GM23338 (cell line): ENCODE results near the gene VWA7. TPM values are rescaled to one million over a fixed set of nuclear protein-coding genes. Genes with fewer than 3 reads are reported as not detected.
"Not testable (repeated sequence)": the region's sequence is repeated elsewhere in the genome, so short reads cannot be mapped to it uniquely, and the experiment has no call there.

Experiments
- ATAC-seq: fragments of 200-7000 bp; cut with Tn5 transposase; 3 replicates; pipeline ENCODE4 v1.9.1; 2020
- DNase-seq: peaks from one replicate; pipeline ENCODE4 v3.0.0-alpha.2; 2015; ENCODE audit warnings: low spot score
- H2AFZ ChIP-seq: fragments of 200-600 bp; sonication (generic); 2 replicates; pipeline ENCODE4 v1.8.0; 2016; ENCODE audit warnings: antibody characterized with exemption, mild to moderate bottlenecking, moderate library complexity
- H3F3A ChIP-seq: fragments of 200-600 bp; sonication (generic); replicated peaks from 2 replicates; pipeline ENCODE4 v1.8.0; 2017; ENCODE audit warnings: antibody characterized with exemption, mixed run types, low read depth
- H3K27ac ChIP-seq: fragments of 200-600 bp; sonication (generic); 2 replicates; pipeline ENCODE4 v1.6.1; 2016; ENCODE audit warnings: low read depth
- H3K27me3 ChIP-seq: fragments of 200-600 bp; sonication (generic); 2 replicates; pipeline ENCODE4 v1.8.0; 2016; ENCODE audit warnings: mild to moderate bottlenecking, mixed run types, moderate library complexity; ENCODE audit not compliant: insufficient read depth
- H3K36me3 ChIP-seq: fragments of 200-600 bp; sonication (generic); 2 replicates; pipeline ENCODE4 v1.8.0; 2016; ENCODE audit warnings: mild to moderate bottlenecking; ENCODE audit not compliant: insufficient read depth
- H3K4me1 ChIP-seq: fragments of 200-600 bp; sonication (generic); 2 replicates; pipeline ENCODE4 v1.8.0; 2016; ENCODE audit warnings: mild to moderate bottlenecking, moderate library complexity; ENCODE audit not compliant: insufficient read depth
- H3K4me2 ChIP-seq: fragments of 200-600 bp; sonication (generic); 2 replicates; pipeline ENCODE4 v1.7.1; 2017; ENCODE audit warnings: mixed run types
- H3K4me3 ChIP-seq: fragments of 200-600 bp; sonication (generic); 2 replicates; pipeline ENCODE4 v1.6.1; 2016; ENCODE audit warnings: mixed run types
- H3K79me2 ChIP-seq: fragments of 200-600 bp; sonication (generic); replicated peaks from 2 replicates; pipeline ENCODE4 v1.8.0; 2017; ENCODE audit warnings: mild to moderate bottlenecking; ENCODE audit not compliant: insufficient read depth
- H3K9me2 ChIP-seq: fragments of 200-600 bp; sonication (generic); 2 replicates; pipeline ENCODE4 v1.8.0; 2017; ENCODE audit not compliant: insufficient read depth
- H4K20me1 ChIP-seq: fragments of 200-600 bp; sonication (generic); replicated peaks from 2 replicates; pipeline ENCODE4 v1.8.0; 2017; ENCODE audit warnings: mild to moderate bottlenecking; ENCODE audit not compliant: insufficient read depth
- H3K27ac Mint-ChIP-seq: 2 replicates; pipeline ENCODE4 v1.8.0; 2020; ENCODE audit warnings: inconsistent platforms, mild to moderate bottlenecking, moderate library complexity, mixed read lengths
- H3K27me3 Mint-ChIP-seq: 3 replicates; pipeline ENCODE4 v1.8.0; 2022; ENCODE audit warnings: low read depth, mild to moderate bottlenecking, moderate library complexity, mixed read lengths, inconsistent platforms; ENCODE audit not compliant: insufficient read depth, poor library complexity
- H3K36me3 Mint-ChIP-seq: 3 replicates; pipeline ENCODE4 v1.8.0; 2021; ENCODE audit warnings: low read depth, mild to moderate bottlenecking, inconsistent platforms, moderate library complexity, mixed read lengths
- H3K4me1 Mint-ChIP-seq: 3 replicates; pipeline ENCODE4 v1.8.0; 2020; ENCODE audit warnings: mild to moderate bottlenecking, inconsistent platforms, mixed read lengths
- H3K4me3 Mint-ChIP-seq: 3 replicates; pipeline ENCODE4 v1.8.0; 2021; ENCODE audit warnings: moderate library complexity, mild to moderate bottlenecking, inconsistent platforms, mixed read lengths
- H3K9me3 Mint-ChIP-seq: 3 replicates; pipeline ENCODE4 v1.8.0; 2020; ENCODE audit warnings: moderate library complexity, mild to moderate bottlenecking, inconsistent platforms, mixed read lengths
- NANOG ChIP-seq: IDR thresholded peaks from 2 replicates; pipeline ENCODE4 v1.6.1; 2016; ENCODE audit warnings: antibody characterized with exemption, borderline replicate concordance
- ZNF331 ChIP-seq: fragments of 250-450 bp; sonication (Bioruptor Pico); IDR thresholded peaks from 2 replicates; pipeline ENCODE4 v1.5.0; 2020; ENCODE audit warnings: low read depth, mild to moderate bottlenecking, moderate library complexity
- polyA plus RNA-seq: library from polyadenylated mRNA; unstranded; fragments of >200 nt; fragmentation: Nextera tagmentation; extraction: Ambion mirVana; gene quantifications from 2 replicates; pipeline ENCODE4 v1.2.1, GENCODE V29; 2016
- total RNA-seq: library from RNA; depleted of rRNA; stranded (reverse); fragments of >200 nt; shearing (Covaris generic); gene quantifications from 2 replicates; pipeline ENCODE4 v1.2.3, GENCODE V29; 2014
- TF ChIP-seq, protein P1 (sequence below): fragments of 250-450 bp; sonication (Bioruptor Pico); IDR thresholded peaks from 2 replicates; pipeline ENCODE4 v1.5.0; 2020; ENCODE audit warnings: mild to moderate bottlenecking, moderate library complexity

Gene VWA7
- total and polyA plus RNA-seq, 2 experiments from 2014 or later = 0.07 to 0.36 TPM

- TF ChIP-seq, protein P1, sequence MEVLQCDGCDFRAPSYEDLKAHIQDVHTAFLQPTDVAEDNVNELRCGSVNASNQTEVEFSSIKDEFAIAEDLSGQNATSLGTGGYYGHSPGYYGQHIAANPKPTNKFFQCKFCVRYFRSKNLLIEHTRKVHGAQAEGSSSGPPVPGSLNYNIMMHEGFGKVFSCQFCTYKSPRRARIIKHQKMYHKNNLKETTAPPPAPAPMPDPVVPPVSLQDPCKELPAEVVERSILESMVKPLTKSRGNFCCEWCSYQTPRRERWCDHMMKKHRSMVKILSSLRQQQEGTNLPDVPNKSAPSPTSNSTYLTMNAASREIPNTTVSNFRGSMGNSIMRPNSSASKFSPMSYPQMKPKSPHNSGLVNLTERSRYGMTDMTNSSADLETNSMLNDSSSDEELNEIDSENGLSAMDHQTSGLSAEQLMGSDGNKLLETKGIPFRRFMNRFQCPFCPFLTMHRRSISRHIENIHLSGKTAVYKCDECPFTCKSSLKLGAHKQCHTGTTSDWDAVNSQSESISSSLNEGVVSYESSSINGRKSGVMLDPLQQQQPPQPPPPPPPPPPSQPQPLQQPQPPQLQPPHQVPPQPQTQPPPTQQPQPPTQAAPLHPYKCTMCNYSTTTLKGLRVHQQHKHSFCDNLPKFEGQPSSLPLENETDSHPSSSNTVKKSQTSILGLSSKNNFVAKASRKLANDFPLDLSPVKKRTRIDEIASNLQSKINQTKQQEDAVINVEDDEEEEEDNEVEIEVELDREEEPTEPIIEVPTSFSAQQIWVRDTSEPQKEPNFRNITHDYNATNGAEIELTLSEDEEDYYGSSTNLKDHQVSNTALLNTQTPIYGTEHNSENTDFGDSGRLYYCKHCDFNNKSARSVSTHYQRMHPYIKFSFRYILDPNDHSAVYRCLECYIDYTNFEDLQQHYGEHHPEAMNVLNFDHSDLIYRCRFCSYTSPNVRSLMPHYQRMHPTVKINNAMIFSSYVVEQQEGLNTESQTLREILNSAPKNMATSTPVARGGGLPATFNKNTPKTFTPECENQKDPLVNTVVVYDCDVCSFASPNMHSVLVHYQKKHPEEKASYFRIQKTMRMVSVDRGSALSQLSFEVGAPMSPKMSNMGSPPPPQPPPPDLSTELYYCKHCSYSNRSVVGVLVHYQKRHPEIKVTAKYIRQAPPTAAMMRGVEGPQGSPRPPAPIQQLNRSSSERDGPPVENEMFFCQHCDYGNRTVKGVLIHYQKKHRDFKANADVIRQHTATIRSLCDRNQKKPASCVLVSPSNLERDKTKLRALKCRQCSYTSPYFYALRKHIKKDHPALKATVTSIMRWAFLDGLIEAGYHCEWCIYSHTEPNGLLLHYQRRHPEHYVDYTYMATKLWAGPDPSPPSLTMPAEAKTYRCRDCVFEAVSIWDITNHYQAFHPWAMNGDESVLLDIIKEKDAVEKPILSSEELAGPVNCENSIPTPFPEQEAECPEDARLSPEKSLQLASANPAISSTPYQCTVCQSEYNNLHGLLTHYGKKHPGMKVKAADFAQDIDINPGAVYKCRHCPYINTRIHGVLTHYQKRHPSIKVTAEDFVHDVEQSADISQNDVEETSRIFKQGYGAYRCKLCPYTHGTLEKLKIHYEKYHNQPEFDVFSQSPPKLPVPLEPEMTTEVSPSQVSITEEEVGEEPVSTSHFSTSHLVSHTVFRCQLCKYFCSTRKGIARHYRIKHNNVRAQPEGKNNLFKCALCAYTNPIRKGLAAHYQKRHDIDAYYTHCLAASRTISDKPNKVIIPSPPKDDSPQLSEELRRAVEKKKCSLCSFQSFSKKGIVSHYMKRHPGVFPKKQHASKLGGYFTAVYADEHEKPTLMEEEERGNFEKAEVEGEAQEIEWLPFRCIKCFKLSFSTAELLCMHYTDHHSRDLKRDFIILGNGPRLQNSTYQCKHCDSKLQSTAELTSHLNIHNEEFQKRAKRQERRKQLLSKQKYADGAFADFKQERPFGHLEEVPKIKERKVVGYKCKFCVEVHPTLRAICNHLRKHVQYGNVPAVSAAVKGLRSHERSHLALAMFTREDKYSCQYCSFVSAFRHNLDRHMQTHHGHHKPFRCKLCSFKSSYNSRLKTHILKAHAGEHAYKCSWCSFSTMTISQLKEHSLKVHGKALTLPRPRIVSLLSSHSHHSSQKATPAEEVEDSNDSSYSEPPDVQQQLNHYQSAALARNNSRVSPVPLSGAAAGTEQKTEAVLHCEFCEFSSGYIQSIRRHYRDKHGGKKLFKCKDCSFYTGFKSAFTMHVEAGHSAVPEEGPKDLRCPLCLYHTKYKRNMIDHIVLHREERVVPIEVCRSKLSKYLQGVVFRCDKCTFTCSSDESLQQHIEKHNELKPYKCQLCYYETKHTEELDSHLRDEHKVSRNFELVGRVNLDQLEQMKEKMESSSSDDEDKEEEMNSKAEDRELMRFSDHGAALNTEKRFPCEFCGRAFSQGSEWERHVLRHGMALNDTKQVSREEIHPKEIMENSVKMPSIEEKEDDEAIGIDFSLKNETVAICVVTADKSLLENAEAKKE (CRISPR knock-in tag) = no peak
- no peak for TF ChIP-seq NANOG
Measured at GRCh38 chr6:31813465-31813849, 36.3 kb upstream of the VWA7 start (continued).

DNA sequence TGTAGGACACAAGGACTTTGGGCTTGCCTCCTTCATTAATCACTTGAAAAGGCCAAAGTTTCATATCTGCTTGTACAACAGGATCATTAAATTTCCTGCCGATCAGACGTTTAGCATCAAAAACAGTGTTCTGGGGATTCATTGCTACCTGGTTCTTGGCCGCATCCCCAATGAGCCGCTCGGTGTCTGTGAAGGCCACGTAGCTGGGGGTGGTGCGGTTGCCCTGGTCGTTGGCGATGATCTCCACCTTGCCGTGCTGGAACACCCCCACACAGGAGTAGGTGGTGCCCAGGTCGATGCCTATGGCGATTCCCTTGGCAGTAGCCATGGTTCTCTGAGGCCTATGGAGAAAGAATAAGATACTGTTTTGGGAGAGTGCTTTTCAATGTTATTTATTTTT, 34.5 kb upstream of the VWA7 start:
- Mint-ChIP-seq H3K4me1 (peaks cover 8% of the 10 kb centered on the region; the same call in 2 of the 3 replicates), H3K27ac (no peak overlapping the region), H3K36me3 (peaks cover 3% of the 10 kb centered on the region; the same call in 2 of the 3 replicates), H3K9me3 (peaks cover 4% of the 10 kb centered on the region; the same call in 2 of the 3 replicates), H3K27me3 (peaks cover 24% of the 10 kb centered on the region), H3K4me3 (no peak overlapping the region)
- Histone ChIP-seq H3K9me2 (no peaks in the 10 kb centered on the region), H3K36me3 (no peaks in the 10 kb centered on the region), H3K79me2 (no peaks in the 10 kb centered on the region), H3K27me3 (no peaks in the 10 kb centered on the region), H3K4me1 (peaks cover 9% of the 10 kb centered on the region; the same call in 1 of the 2 replicates), H3K4me3 (no peak overlapping the region), H3F3A (0 out of 2 replicates have a peak, but pooled peaks cover 6% of the 10 kb centered on the region), H3K27ac (no peak overlapping the region), H2AFZ (no peak overlapping the region), H3K4me2 (no peak overlapping the region), H4K20me1 (no peaks in the 10 kb centered on the region)
- DNase-seq (no peak), ATAC-seq (no peak)
- TF ChIP-seq NANOG (no peak), ZNF331 (CRISPR knock-in tag) (no peak)

GRCh38 chr6:31808599-31808998, 31.5 kb upstream of the VWA7 start:
- Histone ChIP-seq H3K4me1 (peaks cover 12% of the 10 kb centered on the region), H3K79me2 (peaks cover 27% of the 10 kb centered on the region), H3F3A (peaks cover 15% of the 10 kb centered on the region; the same call in 1 of the 2 replicates)
- ATAC-seq, H3K4me1 Mint-ChIP-seq, H3K9me3 Mint-ChIP-seq, DNase-seq, H3K4me3 ChIP-seq, H3K27ac Mint-ChIP-seq, H3K27me3 ChIP-seq, H3K27ac ChIP-seq, H3K9me2 ChIP-seq, H3K4me3 Mint-ChIP-seq, H4K20me1 ChIP-seq, H3K36me3 ChIP-seq, H3K4me2 ChIP-seq, H2AFZ ChIP-seq, H3K36me3 Mint-ChIP-seq: not testable (repeated sequence)
- H3K27me3 Mint-ChIP-seq = peaks cover 13% of the 10 kb centered on the region
